Stimulated activated CD4-positive, alpha-beta T cell treated with anti-CD3 and anti-CD28 coated beads, Interleukin-1b, Interleukin-23, amount 100 ng/mL, for 48 hours (primary cell): ENCODE results near the gene UVRAG.
"Not testable (repeated sequence)": the region's sequence is repeated elsewhere in the genome, so short reads cannot be mapped to it uniquely, and the experiment has no call there.

Source experiments
- DNase-seq: peaks from one replicate; pipeline ENCODE4 v3.0.0-alpha.2; 2020

The UVRAG gene

DNA sequence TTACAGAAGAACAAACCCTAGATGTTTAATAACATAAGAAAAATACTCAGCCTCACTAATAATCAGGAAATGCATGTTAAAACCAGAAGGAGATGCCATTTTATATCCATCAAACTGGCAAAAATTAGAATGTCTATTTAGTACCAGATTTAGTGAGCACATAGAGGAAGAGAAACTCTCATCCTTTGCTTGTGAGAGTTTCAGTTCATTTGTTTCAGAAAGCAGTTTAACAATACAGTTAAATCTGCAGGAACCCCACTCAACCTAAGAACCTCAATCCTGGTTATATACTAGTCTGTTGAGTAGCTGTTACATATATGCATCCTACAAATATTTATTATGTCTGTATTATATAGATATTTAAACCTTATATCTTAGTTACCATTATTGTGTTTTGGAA lies 218.7 kb downstream of the UVRAG start:
- DNase-seq, result no peak

DNA sequence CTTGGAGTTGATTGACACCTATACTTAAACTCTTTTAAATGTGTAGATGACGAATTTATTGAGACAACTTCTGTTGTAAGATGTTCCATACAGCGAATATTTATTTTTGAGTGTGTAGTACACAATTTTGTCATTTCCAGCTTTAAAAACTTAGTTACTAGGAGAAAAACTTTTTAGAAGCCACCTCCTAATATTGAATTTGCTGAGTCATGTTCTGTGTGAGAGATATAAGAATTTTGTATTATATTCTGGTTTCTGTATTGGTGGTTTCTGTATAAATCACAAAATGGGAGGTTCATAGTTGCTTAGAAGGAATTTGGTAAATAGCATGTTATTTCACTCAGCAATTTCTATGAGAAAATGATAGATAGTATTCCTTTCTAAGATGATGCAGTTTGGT lies 220.0 kb downstream of the UVRAG start:
- DNase-seq, result no peak

DNA sequence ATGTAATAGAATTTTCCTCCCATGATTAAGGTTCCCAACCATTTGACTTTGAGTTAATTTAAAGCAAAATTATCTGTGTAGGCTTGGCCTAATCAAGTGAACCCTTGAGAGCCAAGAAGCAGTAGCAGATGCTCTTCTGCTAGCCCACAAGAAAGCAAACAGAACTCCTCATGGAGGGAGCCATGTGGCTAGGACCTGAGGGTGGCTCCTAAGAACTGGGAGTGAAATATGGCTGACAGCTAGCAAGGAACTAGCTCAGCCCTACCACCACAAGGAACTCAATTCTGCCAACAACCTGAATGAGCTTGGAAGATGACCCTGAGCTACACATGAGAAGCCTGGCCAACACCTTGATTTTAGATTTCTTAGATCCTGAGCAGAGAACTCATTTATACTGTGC lies 223.6 kb downstream of the UVRAG start:
- DNase-seq, result no peak

DNA sequence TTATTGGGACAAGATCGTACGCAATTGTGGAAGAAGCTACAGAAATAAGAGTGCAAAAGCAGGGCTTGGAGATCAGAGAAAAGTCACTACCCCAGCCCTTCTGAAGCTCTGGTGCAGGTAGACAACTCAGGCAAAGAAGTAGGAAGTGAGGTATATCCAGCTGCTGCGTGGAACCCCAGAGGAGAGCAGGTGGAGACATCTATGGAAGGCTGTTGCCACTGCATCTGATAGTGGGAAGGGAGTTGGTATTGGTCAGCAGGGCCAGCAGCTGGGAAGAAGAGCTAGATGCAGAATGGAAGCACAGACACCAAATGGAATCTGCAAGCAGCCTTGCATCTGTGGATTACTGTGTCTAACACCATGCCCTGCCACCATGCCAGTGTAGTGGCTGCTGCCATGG lies 226.2 kb downstream of the UVRAG start:
- no peak for DNase-seq

DNA sequence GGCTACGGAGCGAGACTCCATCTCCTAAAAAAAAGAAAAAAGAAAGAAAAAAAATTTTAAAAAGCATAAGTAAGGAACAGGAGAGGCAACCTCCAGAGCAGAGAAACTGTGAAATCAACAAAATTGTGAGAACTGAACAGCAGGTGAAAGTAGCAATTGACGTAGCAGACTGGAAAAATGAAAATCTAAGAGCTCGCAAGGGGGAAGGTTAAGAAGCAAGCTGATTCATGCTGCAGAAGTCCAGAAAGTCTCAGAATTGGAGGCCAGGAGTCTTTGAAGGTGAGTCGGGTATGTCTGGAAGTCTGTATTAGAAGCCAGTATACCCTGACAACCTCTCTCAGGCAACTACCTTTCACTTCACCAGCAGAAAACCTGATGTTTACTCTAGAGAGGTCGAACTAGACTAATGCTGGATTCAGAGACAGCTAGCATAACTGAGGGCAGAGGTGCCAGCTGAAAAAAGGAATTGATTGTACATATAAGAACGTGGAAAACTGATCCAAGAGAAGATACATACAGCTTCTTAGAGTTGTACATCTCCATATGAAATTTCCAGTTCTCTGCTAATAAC lies 229.8 kb downstream of the UVRAG start:
- DNase-seq, result no peak

DNA sequence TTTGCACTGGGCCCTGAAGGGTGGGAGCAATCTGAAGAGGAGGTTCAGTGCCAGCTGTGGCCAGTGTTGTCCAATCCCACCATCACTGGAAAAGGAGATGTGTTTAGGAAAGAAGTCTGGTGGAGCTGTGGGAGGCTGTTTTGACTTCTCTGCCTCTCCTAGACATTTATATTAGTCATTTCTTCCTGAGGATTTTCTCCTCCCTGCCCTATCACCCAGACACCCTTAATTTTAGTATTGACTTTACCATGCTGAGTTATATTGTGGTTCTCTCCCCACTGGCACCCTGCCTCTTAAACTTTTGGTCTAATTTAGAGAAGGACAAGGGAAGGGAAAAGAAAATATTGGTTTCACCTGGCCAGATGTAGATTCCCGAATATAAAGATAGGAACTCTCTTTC lies 232.2 kb downstream of the UVRAG start:
- DNase-seq, result no peak

DNA sequence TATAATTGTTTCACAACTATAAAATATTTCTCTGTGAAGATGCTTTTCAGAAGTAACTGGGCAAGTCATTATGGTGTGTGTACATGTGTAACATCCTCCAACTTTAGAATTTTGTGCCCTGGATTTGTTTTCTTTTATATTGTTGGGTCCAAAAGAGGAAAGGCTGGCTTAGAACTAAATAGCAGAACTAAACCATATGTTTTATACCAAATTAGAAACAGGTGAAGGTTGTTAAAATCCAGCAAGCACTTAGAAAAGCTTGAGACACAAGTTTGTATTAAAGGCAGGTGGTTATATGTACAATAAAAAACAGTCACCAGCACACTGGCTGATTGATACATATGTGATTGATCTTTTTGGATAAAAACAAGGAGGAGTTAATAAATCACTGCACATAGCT lies 232.8 kb downstream of the UVRAG start:
- DNase-seq, result no peak

DNA sequence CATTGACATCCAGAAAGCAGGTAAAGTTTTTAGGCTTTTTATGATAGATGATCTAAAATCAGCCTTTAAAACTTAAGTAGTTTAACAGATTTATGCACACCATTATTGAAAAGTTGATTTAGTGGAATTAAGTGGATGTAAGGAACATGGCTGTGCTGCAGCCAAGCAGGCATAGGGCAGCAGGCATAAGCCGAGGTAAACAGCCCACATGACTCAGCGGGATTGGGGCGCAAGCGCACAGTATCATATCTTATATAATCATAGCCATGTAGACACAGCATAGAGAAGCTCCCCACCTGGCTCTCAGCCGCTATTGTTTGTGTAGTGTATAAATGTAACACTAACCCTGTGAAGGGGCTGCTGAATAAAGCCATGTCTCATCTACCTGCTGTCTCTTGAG lies 233.8 kb downstream of the UVRAG start:
- DNase-seq, result peak; percentile 13

DNA sequence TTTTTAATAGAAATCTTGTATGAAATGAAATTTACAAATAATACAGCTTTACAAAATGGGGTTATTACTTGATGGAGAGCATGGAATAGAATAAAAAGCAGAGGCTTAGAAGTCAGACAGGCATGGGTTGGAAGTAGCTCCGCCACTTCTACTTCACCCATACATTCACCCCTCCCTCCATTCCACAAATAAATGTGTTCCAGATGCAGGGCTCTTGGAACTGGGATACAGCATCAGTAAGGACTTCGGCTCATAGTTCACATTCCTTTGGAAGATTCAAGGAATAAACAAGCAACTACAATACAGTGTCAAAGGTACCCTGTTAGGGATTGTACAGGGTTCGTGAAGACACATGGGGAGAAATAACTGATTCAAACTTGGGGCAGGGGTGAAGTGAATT lies 234.5 kb downstream of the UVRAG start:
- no peak for DNase-seq

DNA sequence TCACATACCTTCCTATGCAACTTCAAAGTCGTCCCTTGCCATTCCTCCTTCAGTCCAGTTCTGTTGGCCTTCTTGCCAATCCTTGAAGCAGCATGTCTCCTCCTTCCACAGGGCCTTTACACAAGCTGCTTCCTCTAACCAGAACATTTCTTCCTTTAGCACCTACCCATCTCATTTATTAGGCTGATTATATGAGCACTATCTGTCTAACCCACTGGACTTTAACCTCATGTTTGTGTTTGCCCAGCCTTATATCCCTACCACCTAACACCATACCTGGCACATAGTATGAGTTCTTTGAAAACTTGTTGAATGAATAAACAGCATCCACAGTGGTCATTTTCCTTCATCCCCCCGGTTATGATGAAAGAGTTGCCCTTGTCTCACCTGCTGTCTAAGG lies 236.9 kb downstream of the UVRAG start:
- no peak for DNase-seq

DNA sequence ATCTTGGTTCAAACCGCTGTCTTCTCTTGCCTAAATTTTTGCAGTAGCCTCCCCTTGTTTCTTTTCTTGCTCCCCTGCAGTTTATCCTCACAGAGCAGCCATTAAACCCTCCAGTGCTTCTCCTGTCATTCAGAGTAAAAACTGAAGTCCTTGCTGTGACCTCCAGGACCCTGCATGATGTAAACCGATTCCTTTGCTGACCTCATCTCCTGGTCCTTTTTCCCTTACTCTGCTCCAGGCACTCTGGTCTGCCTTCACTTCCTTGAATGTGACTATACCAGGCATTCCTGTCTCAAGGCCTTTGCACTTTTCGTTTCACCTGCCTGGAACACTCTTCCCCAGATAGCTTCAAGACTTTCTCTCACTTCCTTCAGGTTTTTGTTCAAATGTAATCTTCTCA lies 239.3 kb downstream of the UVRAG start:
- no peak for DNase-seq

DNA sequence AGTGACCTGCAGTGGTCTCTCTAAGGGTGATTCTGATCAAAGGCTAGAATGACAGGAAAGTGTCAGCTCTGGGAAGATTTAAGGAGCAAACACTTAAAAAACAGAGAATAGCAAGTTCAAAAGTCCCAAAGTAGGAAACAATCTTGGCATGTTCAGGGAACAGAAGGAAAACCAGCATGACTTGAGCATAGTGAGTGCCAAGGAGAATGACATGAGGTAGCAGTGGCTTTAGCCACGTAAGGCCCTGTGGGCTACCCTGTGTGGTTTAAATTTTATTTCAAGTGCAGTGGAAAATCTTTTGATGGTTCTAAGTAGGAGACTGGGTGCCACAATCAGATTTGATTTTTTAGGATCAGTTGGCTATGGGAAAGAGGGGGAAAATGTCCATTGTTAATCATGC lies 241.9 kb downstream of the UVRAG start:
- DNase-seq, result no peak

DNA sequence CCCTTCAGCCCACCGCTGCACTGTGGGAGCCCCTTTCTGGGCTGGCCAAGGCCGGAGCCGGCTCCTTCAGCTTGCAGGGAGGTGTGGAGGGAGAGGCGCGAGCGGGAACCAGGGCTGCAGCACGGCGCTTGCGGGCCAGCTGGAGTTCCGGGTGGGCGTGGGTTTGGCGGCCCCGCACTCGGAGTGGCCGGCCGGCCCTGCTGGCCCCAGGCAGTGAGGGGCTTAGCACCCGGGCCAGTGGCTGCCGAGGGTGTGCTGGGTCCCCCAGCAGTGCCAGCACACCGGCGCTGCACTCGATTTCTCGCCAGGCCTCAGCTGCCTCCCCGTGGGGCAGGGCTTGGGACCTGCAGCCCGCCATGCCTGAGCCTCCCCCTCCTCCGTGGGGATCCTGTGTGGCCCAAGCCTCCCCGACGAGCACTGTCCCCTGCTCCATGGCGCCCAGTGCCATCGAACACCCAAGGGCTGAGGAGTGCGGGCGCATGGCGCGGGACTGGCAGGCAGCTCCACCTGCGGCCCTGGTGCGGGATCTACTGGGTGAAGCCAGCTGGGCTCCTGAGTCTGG lies 245.5 kb downstream of the UVRAG start:
- not testable (repeated sequence) for DNase-seq

DNA sequence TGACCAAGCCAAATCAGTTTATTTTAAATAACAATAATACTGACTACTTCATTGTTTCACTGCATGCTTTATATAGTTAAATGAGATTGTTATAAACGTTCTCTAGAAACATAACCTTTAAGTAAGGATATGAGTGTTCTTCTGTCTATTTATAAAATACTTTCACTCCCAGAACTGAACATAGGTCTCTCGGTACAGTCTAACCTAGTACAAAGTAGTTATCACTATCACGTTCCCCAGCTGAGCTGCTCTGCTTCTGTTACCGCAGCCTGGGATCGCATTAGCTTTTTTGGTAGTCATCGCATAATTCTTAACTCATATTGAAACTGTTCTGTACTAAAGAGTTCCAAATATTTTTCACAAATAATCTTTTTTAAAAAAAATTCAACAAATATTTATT lies 247.7 kb downstream of the UVRAG start:
- no peak for DNase-seq

DNA sequence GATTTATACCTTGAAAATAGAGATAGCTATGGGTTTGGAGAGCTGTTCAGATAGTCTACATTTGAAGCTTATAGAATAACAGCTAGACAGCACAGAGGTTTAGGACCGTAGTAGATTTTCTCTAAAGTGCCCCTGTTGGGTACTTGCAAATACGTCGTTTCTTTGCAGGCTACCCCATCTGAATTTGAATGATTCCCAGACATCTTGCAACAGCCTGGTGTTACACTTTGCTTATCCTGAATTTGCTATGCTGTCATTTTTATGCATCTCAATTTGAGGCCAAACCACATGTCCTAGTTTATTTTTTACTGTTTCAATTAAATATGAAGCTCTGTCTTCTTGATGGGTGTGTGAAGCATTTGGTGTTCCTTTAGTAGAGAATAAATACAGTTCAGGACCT lies 249.2 kb downstream of the UVRAG start:
- no peak for DNase-seq

DNA sequence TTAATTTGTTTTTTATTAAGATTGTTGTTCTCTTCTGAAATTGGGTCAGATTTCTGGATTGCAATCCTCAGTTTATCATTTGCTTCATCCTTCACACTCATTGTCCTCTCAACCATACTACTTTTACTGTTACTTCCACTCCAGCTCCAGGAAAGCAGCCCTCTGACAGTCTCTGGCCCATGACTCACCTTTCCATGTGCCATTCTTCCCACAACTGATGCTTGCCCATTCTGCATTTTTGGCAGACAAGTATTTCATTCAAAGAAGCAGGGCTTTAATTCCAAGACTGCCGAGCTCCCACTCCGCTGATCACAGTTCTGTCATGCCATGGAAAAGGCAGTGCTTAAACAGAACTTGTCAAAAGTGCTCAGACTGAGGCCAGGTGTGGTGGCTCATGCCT lies 252.1 kb downstream of the UVRAG start:
- no peak for DNase-seq

DNA sequence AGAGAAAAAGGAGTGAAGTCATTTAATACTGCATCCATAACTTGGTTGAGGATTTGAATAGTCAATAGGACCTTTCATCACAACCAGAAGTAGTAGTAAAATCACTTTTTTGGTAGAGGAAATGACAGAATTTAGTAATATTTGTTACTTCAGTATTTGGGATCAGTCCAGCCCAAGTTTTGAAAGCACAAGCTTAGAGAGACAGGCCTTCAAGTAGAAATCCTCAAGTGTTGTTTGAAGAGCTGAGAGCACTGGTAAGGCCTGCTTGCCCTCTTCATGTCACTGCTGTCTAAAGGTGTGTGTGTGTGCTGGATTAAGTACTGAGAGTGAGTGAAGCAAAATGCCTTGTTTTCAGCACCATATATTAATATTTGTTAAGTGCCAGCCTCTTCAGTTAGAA lies 254.0 kb downstream of the UVRAG start:
- no peak for DNase-seq

DNA sequence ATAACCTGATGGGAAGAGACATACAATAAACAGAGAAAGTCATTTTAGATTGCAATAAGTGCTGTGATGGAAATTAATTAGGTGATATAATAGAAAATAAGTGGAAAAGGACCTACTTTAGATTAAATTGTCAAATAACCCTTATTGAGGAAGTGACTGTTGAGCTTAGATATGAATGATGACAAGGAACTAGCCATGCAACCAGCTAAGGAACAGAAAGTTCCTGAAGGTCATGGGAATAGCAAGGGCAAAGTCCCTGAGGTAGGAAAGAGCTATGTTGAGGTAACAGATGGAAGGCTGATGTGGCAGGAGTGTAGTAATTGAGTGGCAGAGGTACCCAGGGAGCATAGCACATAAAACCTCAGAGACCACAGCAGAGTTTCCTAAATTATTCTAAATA lies 256.1 kb downstream of the UVRAG start:
- no peak for DNase-seq

DNA sequence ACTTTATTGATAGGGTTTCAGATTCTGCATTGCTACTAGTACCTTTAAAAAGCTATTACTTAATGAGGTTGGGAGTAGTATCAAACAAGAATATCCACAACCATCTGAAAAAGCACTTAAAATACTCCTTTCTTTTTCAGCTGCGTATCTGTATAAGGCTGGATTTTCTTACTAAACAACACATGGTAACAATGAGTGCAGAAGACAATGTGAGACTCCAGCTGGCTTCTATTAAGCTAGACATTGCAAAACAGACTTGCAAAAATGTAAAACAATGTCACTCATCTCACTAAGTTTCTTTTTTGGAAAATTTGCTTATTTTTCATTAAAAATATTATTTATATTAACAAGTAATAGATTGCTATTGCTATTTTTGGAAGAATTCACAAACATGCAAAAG lies 258.7 kb downstream of the UVRAG start:
- no peak for DNase-seq

DNA sequence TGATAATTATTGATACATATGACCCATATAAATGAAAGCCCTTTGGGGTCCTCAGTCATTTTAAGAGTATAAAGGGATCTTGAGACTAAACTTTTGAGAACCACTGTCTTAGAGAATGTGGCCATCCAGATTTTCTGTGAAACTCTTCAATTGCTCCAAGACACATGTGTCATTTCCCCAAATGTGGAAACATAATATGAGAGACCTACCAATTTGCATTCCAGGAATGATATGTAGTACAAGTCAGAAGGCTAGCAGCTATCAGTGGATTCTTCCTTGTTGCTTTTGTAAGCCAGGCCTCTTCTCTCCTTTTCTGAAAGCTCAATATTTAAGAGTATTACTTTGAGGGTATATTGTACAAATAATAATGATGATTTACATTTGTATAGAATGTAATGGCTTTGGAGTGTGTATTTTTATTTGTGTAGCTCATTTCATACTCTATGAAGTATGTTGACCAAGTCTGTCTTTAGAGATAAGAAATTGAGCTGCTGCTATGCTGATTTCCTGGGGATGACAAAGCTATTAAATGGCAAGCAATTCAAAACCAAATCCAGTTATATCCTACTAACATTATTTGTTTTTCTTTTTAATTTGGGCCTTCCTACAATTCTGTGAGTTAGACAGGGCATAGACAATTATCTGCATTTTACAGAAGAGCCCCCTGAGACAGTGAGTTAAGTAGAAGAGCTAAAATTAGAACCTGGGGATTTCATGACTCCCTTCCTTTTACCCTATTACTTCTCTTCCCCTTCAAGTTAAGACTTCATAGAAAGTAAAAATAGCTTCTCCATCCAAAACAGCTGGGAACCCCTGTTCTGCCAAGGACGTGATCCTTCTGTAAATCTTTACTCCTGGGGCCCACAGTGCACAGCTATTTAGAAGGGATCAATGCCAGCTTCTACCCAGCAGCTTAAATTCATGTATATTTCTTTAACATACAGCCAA lies 259.4 kb downstream of the UVRAG start:
- no peak for DNase-seq

DNA sequence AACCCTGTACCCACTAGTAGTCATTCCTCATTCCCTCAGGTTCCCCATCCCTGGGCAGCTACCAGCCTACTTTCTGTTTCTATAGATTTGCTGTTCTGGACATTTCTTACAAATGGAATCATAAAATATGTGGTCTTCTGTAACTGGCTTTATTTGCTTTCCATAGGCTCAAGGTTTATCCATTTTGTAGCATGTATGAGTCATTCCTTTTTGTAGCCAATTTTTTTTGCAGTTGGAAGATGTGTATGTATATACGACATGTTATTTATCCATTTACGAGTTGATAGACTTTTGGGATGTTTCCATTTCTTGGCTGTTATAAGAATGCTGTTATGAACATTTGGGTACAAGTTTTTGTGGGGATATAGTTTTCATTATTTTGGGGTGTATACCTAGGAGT lies 260.7 kb downstream of the UVRAG start:
- DNase-seq, result no peak

DNA sequence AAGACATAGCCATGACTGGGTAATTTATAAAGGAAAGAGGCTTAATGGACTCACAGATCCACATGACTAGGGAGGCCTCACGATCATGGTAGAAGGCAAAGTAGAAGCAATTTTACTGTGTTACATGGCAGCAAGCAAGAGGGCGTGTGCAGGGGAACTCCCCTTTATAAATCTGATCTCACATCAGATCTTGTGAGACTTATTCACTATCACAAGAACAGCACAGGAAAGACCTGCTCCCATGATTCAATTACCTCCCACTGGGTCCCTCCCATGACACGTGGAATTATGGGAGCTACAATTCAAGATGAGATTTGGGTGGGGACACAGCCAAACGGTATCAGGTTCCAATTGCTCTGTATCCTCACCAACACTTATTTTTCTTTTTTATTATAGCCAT lies 261.2 kb downstream of the UVRAG start:
- DNase-seq, result not testable (repeated sequence)

DNA sequence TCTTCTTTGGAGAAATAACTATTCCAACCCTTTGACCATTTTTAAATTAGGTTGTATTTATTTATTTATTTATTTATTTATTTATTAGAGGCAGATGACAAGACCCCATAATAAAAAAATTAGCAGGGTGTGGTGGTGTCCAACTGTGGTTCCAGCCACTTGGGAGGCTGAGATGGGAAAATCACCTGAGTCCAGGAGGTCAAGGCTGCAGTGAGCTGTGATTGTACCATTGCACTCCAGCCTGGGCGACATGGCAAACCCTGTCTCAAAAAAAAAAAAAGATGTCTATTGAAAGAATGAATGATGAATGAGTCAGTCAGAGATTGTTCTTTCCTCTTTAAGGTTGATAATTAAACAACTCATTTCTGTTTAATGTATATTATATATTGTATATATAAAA lies 261.7 kb downstream of the UVRAG start:
- DNase-seq, result no peak

DNA sequence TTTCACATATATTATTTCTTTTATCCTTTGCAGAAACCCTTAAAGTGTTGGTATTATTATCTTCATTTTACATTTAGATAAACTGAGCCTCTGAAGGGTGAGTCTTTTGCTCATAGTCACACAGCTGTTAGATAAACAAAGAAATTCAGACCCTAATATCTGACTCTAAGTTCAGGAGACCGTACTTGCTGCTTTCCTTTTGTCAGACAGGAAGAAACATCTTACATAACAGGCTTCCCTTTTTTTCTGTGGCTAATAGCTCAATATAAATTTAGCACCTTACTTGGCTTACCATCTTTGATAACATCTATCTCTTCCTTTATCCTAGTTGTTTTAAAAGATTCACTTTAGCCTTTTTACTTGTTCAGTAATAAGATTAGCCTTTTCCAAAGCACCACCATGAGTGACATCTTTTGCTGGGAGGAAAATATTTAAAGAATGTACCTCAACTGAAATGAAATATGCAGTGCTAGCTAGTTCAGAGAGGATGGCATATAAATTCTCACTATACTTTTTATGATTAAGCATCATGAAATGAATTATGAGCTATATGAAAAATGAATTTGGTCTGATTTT lies 262.7 kb downstream of the UVRAG start:
- DNase-seq, result no peak
